Heart right ventricle (tissue), 16 donors: ENCODE measurements around the gene NUB1. TPM values are rescaled to one million over a fixed set of nuclear protein-coding genes. Genes with fewer than 3 reads are reported as not detected.

ENCODE experiments used
- ATAC-seq, 8 donors: fragments of 200-7000 bp; cut with Tn5 transposase; one replicate each; pipeline ENCODE4 v1.9.1; 2020; ENCODE audit warnings: mild to moderate bottlenecking in 8 of 8, moderate library complexity in 8 of 8, moderate number of reproducible peaks in 1 of 8
- DNase-seq, 2 donors: peaks; one replicate each; pipeline ENCODE4 v3.0.0-alpha.2; 2020
- H3K27ac ChIP-seq, 10 donors: fragments of 200-600 bp; sonication (generic) in 2 of 10; one replicate each; pipeline versions ENCODE4 v1.5.0 to v1.8.0; 2020 to 2022; ENCODE audit warnings: mild to moderate bottlenecking in 3 of 10
- H3K27me3 ChIP-seq, 7 donors: fragments of 200-600 bp; one replicate each; pipeline ENCODE4 v1.8.0; 2021 to 2022; ENCODE audit warnings: mild to moderate bottlenecking in 2 of 7
- H3K36me3 ChIP-seq, 9 donors: fragments of 200-600 bp; sonication (generic) in 1 of 9; one replicate each; pipeline versions ENCODE4 v1.5.0 to v1.8.0; 2020 to 2022; ENCODE audit warnings: mild to moderate bottlenecking in 2 of 9
- H3K4me1 ChIP-seq, 9 donors: fragments of 200-600 bp; sonication (generic) in 1 of 9; one replicate each; pipeline versions ENCODE4 v1.5.0 to v1.8.0; 2020 to 2022; ENCODE audit warnings: mild to moderate bottlenecking in 4 of 9
- H3K4me3 ChIP-seq, 10 donors: fragments of 200-600 bp; sonication (generic) in 2 of 10; one replicate each; pipeline versions ENCODE4 v1.5.0 to v1.8.0; 2020 to 2022; ENCODE audit warnings: mild to moderate bottlenecking in 7 of 10, moderate library complexity in 2 of 10
- H3K9me3 ChIP-seq, 11 donors: fragments of 200-600 bp in 10 of 11; sonication (generic) in 2 of 11; one replicate each; pipeline versions ENCODE4 v1.5.0 to v1.8.0; 2013 to 2022; ENCODE audit warnings: mild to moderate bottlenecking in 2 of 11, control low read depth in 1 of 11, moderate library complexity in 1 of 11
- WGBS, 2 donors: extraction: QIAGEN DNeasy Blood & Tissue Kit; methylation state at CpG; one replicate each; pipeline ENCODE4 v1.1.7; 2013; ENCODE audit warnings: inconsistent platforms in 1 of 2; 5-methylcytosine and 5-hydroxymethylcytosine counted together
- intact Hi-C, 10 donors: fragments of 100-400 bp; cut with DNase I; formaldehyde crosslinking; loops; one replicate each; pipeline versions ENCODE4 v1.11.1 to v1.14.2; 2022
- long read RNA-seq, 3 donors: library from polyadenylated mRNA; unstranded; transcript quantifications; one replicate each; pipeline ENCODE4 v2.0.0, GENCODE V29; 2020 to 2021
- polyA plus RNA-seq, 2 donors: library from polyadenylated mRNA; stranded (reverse); fragments of 200-250 nt; gene quantifications; one replicate each; pipeline ENCODE4 v1.2.3, GENCODE V29; 2013
- total RNA-seq, 10 donors: library from RNA; stranded (reverse); fragmentation: NEBNext Ultra II Directional in 3 of 10; extraction: Animal tissue kit (Norgen Biotek cat#: 25700) in 3 of 10; gene quantifications; one replicate each; pipeline versions ENCODE4 v1.2.1 to v1.2.4, GENCODE V29; 2021 to 2023
- TF ChIP-seq, protein P1 (sequence below), 9 donors: fragments of 200-600 bp; sonication (generic) in 2 of 9; IDR thresholded peaks; one replicate each; pipeline versions ENCODE4 v1.5.0 to v1.8.0; 2021 to 2022; ENCODE audit warnings: antibody characterized with exemption in 9 of 9, mild to moderate bottlenecking in 5 of 9, moderate library complexity in 1 of 9
- donor health status: Arrhythmogenic right ventricular cardiomyopathy.
- donor health status: ischemic (EF 13 %, LVEDD 7.1; RV severe dilation, severe dysfunction).
- donor health status: healthy with polysubstance abuse.
- donor health status: DM: no; HTN: yes; CAD: no.
- donor health status: DM: no; HTN: no; CAD: no.
- donor health status: ischemic (EF 25% LVEDD 6.9; RV normal size, moderate dysfunction).
- donor health status: ischemic (EF 25% LVEDD 5.7; RV mildly dilated, moderate dysfunction).
- donor health status: healthy.
- donor health status: DM: yes; HTN: yes; CAD: no.
- donor health status: Ischemic cardiomyopathy.
- donor health status: ischemic (EF 35%, LVEDD 5.7; RV mildly dilated, moderate dysfunction).
- donor health status: nonischemic (EF 11% LVEDD 7.7; RV severe dilation, severe dysfunction).
- donor health status: DM: yes; HTN: yes; CAD: no.
- donor health status: PGD.
- donor health status: ischemic (EF 29% LVEDD 5.4; RV normal size, mild dysfunction).
- donor health status: nonischemic (EF 23%, LVEDD 6.1; RV moderate dilation, normal function).

The NUB1 gene
- 10 to 100 TPM; 36.7 to 53.0 (median 43.9) TPM for total RNA-seq
- polyA plus RNA-seq, result 10 to 100 TPM; 22.6 to 23.8 TPM
- long read RNA-seq, donor 1, transcript NUB1-201 (15 exons, 3,180 nt), result major isoform, 5 of 14 reads
- long read RNA-seq, donor 1, partial matches to known transcripts, result 7 of 14 reads
- long read RNA-seq, donor 1, other reads (novel, unspliced or antisense), result 2 of 14 reads
- long read RNA-seq, donor 2, partial matches to known transcripts, result 6 of 17 reads
- long read RNA-seq, donor 2, other reads (novel, unspliced or antisense), result 6 of 17 reads
- long read RNA-seq, donor 3, transcript NUB1-203 (9 exons, 1,703 nt), result major isoform, 22 of 77 reads
- long read RNA-seq, donor 3, transcript NUB1-201 (15 exons, 3,180 nt), result major isoform, 22 of 77 reads
- long read RNA-seq, donor 3, partial matches to known transcripts, result 17 of 77 reads
- long read RNA-seq, donor 3, other reads (novel, unspliced or antisense), result 14 of 77 reads

DNA sequence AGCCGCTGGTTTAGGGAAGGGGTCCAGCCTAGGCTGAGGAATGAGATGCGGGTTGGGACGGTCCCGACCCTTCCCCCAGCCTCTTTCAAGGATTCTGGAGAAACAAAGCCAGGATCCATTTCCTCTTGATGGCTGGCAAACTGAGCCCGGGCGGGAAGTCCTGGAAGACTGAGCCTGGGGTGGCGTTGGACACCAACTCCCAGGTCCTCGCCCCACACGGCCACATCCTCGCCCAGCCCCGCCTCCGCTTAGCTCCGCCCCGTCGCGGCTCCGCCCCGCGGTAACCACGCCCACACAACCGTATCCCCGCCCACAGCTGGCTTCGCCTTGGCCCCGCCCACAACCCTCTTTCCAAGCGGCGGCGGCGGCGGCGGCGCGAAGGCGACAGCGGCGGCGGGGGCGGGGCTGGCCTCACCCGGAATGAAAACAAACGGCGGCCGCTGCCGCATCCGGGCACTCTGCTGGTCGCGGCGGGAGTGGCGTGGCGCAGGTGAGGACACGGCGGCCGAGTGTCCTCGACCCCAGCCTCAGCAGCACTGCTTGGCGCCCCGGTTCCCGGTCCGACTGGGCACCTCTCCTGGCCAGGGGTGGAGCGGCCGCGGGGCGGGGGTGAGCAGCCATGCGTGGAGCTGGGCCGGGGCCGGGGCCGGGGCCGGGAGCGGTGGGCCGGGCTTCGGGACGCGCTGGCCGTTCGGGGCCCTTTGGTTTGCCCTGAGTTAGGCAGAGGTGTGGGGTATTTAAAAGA is at the start of gene NUB1:
Gene NUB1, plus strand, starts transcription at position 456 of the 745 bp plus-strand sequence. CDS start 3,538 bp downstream, outside the sequence.
- peak; percentile 99 to 100 (median 100) for ATAC-seq
- H3K36me3 ChIP-seq, result peaks cover 0 to 28% (median 13%) of the 10 kb centered on the region in 9 donors
- TF ChIP-seq, protein P1, sequence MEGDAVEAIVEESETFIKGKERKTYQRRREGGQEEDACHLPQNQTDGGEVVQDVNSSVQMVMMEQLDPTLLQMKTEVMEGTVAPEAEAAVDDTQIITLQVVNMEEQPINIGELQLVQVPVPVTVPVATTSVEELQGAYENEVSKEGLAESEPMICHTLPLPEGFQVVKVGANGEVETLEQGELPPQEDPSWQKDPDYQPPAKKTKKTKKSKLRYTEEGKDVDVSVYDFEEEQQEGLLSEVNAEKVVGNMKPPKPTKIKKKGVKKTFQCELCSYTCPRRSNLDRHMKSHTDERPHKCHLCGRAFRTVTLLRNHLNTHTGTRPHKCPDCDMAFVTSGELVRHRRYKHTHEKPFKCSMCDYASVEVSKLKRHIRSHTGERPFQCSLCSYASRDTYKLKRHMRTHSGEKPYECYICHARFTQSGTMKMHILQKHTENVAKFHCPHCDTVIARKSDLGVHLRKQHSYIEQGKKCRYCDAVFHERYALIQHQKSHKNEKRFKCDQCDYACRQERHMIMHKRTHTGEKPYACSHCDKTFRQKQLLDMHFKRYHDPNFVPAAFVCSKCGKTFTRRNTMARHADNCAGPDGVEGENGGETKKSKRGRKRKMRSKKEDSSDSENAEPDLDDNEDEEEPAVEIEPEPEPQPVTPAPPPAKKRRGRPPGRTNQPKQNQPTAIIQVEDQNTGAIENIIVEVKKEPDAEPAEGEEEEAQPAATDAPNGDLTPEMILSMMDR (IDR thresholded peaks at IDR 0.05), result peak in 1 of 9 donors; percentile 11
- peak; percentile 90 to 94 for DNase-seq
- H3K27me3 ChIP-seq, result no peaks in the 10 kb centered on the region
- intact Hi-C loops, result no loop called here
- H3K27ac ChIP-seq, result peak within 1 kb of the TSS; percentile 30 to 94 (median 80)
- peaks cover 5 to 55% (median 28%) of the 10 kb centered on the region in 9 donors for H3K4me1 ChIP-seq
- H3K9me3 ChIP-seq, result peaks cover 0 to 10% (median 0%) of the 10 kb centered on the region in 11 donors
- H3K4me3 ChIP-seq, result peak within 1 kb of the TSS; percentile 72 to 98 (median 92)
- 2 to 3% methylated on average over 72 of the region's 72 CpGs for WGBS, 2 donors

DNA sequence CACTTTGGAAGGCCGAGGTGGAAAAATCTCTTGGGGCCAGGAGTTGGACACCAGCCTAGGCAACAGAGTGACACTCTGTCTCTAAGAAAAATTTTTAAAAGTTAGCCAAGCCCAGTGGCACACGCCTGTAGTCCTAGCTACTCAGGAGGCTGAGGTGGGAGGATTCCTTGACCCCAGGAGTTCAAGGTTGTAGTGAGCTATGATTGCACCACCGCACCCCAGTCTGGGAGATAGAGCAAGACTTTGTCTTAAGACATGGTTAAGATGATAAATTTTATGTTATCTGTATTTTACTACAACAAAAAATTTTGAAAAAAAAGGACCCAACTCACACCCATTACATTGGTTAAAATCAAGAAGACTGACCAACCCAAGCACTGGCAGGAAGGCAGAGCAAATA is 48.8 kb upstream of the NUB1 start:
- DNase-seq (no peak), ATAC-seq (no peak)
- H3K27ac ChIP-seq, result no peak overlapping the region
- 60 to 78% methylated on average over 3 of the region's 3 CpGs for WGBS, 2 donors
- H3K4me1 ChIP-seq, result no peaks in the 10 kb centered on the region
- peaks cover 0 to 13% (median 0%) of the 10 kb centered on the region in 11 donors for H3K9me3 ChIP-seq
- intact Hi-C loops, result no loop called here
- H3K36me3 ChIP-seq, result no peaks in the 10 kb centered on the region
- TF ChIP-seq, protein P1 (IDR thresholded peaks at IDR 0.05), result no peak
- H3K4me3 ChIP-seq, result no peak overlapping the region
- peaks cover 0 to 16% (median 6%) of the 10 kb centered on the region in 7 donors for H3K27me3 ChIP-seq

DNA sequence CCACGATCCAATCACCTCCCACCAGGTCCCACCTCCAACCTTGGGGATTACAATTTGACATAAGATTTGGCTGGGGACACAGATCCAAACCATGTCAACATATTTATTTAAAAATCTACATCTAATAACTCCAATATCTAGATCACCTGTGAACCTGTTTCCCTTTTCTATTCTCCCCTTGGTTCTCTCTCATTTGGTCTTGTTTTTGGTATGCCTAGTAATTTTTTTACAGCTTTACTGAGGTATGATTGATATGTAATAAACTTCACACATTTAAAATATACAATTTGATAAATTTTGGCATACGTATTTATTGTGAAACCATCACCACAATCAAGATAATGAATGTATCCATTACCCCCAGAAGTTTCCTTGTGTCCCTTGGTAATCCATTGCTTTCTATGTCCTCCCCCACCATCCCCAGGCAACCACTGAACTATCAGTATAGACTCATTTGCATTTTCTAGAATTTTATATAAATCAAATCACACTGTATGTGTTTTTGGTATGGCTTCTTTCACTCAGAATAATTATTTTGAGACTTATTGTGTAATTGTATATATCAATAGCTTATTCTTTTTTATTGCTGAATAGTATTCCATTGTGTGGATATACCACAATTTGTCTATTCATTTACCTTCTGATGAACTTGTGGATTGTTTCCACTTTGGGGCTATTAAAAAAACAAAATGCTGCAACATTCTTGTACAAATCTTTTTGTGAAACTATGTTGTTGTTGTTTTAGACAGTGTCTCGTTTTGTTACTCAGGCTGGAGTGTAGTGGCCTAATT is 45.2 kb upstream of the NUB1 start:
- WGBS, 2 donors, result 51 to 52% methylated on average over 3 of the region's 3 CpGs
- TF ChIP-seq, protein P1 (IDR thresholded peaks at IDR 0.05), result no peak

More for the DNA sequence above, 45.2 kb upstream of the NUB1 start:
- intact Hi-C loops, result no loop called here
- Histone ChIP-seq H3K36me3 (no peaks in the 10 kb centered on the region), H3K4me1 (no peaks in the 10 kb centered on the region), H3K4me3 (no peak overlapping the region), H3K27ac (no peak overlapping the region), H3K9me3 (peaks cover 0 to 13% (median 0%) of the 10 kb centered on the region in 11 donors), H3K27me3 (peaks cover 0 to 18% (median 6%) of the 10 kb centered on the region in 7 donors)
- DNase-seq (no peak), ATAC-seq (no peak)
